Left lung (tissue), 10 donors: ENCODE data around the gene OTC. TPM values are rescaled to one million over a fixed set of nuclear protein-coding genes. Genes with fewer than 3 reads are reported as not detected.

Source experiments
- ATAC-seq: fragments of 200-7000 bp; cut with Tn5 transposase; one replicate; pipeline ENCODE4 v1.9.1; 2020; ENCODE audit warnings: moderate library complexity
- DNase-seq, 4 donors: peaks; one replicate each; pipeline ENCODE4 v3.0.0-alpha.2; 2013 to 2020
- H3K27ac ChIP-seq, 2 donors: fragments of 200-600 bp; sonication (generic) in 1 of 2; one replicate each; pipeline versions ENCODE4 v1.5.0 to v1.8.0; 2020 to 2021
- H3K27me3 ChIP-seq, 2 donors: fragments of 200-600 bp; sonication (generic) in 1 of 2; one replicate each; pipeline versions ENCODE4 v1.5.0 to v1.8.0; 2020 to 2021
- H3K36me3 ChIP-seq, 2 donors: fragments of 200-600 bp; sonication (generic) in 1 of 2; one replicate each; pipeline versions ENCODE4 v1.5.0 to v1.8.0; 2020 to 2021
- H3K4me1 ChIP-seq, 2 donors: fragments of 200-600 bp; one replicate each; pipeline ENCODE4 v1.8.0; 2021
- H3K4me3 ChIP-seq, 2 donors: fragments of 200-600 bp; sonication (generic) in 1 of 2; one replicate each; pipeline versions ENCODE4 v1.5.0 to v1.8.0; 2020 to 2021; ENCODE audit warnings: mild to moderate bottlenecking in 1 of 2
- H3K9me3 ChIP-seq, 2 donors: fragments of 200-600 bp; sonication (generic) in 1 of 2; one replicate each; pipeline versions ENCODE4 v1.5.0 to v1.8.0; 2020 to 2021
- intact Hi-C, 2 donors: fragments of 100-400 bp; cut with DNase I; formaldehyde crosslinking; loops; one replicate each; pipeline versions ENCODE4 v1.11.2 to v1.14.2; 2022
- polyA plus RNA-seq, 6 donors: library from polyadenylated mRNA; unstranded; fragments of 120-200 nt; gene quantifications; one replicate each; pipeline ENCODE4 v1.2.1, GENCODE V29; 2013; ENCODE audit not compliant: insufficient read length in 6 of 6
- total RNA-seq, 2 donors: library from RNA; stranded (reverse); fragmentation: NEBNext Ultra II Directional; extraction: Animal tissue kit (Norgen Biotek cat#: 25700); gene quantifications; one replicate each; pipeline ENCODE4 v1.2.1, GENCODE V29; 2021
- TF ChIP-seq, protein P1 (sequence below), 2 donors: fragments of 200-600 bp; sonication (generic) in 1 of 2; IDR thresholded peaks; one replicate each; pipeline versions ENCODE4 v1.5.0 to v1.8.0; 2021; ENCODE audit warnings: antibody characterized with exemption in 2 of 2
- donor health status: DM: no; HTN: yes; CAD: no.
- donor health status: DM: no; HTN: no; CAD: no.

Gene OTC
- total and polyA plus RNA-seq, 8 donors: 0.14 to 1.5 (median 0.26) TPM; not detected in 3

DNA sequence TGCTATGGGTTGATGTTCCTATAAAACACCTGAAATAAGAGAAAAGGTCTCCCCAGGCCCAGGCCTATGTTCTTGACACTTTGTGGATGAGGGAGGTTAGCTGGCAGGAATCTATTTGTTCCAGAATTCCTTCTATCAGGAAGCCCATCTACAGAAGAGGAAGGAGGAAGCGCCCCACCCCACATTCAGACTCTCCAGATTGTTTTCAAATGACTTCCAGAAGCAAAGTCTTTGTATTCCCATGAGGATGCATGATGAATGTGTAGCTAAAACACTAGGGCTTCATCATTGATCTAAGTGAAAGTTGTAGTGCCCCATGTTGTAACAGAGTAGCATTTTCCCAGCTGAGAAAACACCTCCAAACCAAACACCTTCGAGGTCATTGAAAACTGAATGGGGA, 16.4 kb downstream of the OTC start:
- Histone ChIP-seq H3K27ac (no peak overlapping the region), H3K27me3 (no peaks in the 10 kb centered on the region), H3K36me3 (no peaks in the 10 kb centered on the region), H3K4me3 (no peak overlapping the region), H3K4me1 (no peaks in the 10 kb centered on the region), H3K9me3 (no peaks in the 10 kb centered on the region)
- ATAC-seq (no peak), DNase-seq (no peak)
- TF ChIP-seq, protein P1, sequence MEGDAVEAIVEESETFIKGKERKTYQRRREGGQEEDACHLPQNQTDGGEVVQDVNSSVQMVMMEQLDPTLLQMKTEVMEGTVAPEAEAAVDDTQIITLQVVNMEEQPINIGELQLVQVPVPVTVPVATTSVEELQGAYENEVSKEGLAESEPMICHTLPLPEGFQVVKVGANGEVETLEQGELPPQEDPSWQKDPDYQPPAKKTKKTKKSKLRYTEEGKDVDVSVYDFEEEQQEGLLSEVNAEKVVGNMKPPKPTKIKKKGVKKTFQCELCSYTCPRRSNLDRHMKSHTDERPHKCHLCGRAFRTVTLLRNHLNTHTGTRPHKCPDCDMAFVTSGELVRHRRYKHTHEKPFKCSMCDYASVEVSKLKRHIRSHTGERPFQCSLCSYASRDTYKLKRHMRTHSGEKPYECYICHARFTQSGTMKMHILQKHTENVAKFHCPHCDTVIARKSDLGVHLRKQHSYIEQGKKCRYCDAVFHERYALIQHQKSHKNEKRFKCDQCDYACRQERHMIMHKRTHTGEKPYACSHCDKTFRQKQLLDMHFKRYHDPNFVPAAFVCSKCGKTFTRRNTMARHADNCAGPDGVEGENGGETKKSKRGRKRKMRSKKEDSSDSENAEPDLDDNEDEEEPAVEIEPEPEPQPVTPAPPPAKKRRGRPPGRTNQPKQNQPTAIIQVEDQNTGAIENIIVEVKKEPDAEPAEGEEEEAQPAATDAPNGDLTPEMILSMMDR (IDR thresholded peaks at IDR 0.05): no peak
- intact Hi-C loops: no loop called here

DNA sequence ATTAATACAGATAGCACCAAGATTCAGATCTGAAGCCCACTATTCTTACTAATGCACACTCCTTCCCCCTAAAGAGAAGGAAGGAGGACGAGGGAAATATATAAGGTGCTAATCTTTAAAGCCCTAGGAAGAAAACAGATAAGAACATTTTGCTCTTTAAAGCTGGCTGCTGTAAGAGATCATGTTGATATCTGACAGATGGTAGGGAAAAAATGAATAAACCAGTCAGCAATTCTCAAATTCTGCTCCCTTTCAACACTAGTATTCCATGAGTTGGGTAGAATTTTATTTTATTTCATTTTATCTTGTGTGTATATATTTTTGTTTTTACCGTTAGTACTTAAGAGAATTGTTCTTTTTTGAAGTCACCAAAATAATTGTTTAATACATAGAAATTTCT, 19.2 kb downstream of the OTC start:
- TF ChIP-seq, protein P1 (IDR thresholded peaks at IDR 0.05): no peak

DNA sequence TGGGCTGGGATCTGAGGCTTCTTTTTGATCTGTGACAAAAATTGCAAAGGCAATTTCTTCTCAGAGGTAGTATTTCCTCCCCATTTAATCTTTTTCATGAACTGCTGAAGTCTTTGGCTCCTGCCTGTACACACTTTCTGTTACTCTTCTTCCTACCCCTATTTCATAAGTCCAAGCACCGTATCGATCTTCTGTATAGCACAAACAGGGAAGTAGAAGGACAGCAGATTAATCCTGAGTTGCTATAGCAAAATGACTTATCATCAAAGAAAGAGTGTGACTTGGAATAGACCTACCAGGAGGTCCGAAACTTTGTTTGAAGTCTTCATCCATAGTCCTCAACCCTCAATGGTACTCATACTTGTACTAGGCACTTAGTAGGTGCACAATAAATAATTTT, 22.0 kb downstream of the OTC start:
- Histone ChIP-seq H3K4me1 (no peaks in the 10 kb centered on the region), H3K4me3 (no peak overlapping the region), H3K36me3 (no peaks in the 10 kb centered on the region), H3K27me3 (no peaks in the 10 kb centered on the region), H3K27ac (no peak overlapping the region), H3K9me3 (no peaks in the 10 kb centered on the region)
- ATAC-seq (no peak), DNase-seq (no peak)
- TF ChIP-seq, protein P1 (IDR thresholded peaks at IDR 0.05): no peak
- intact Hi-C loops: no loop called here

More for the DNA sequence above, 19.2 kb downstream of the OTC start:
- Histone ChIP-seq H3K4me1 (no peaks in the 10 kb centered on the region), H3K27ac (no peak overlapping the region), H3K27me3 (no peaks in the 10 kb centered on the region), H3K36me3 (no peaks in the 10 kb centered on the region), H3K4me3 (no peak overlapping the region), H3K9me3 (no peaks in the 10 kb centered on the region)
- DNase-seq (no peak), ATAC-seq (no peak)
- intact Hi-C loops: no loop called here

DNA sequence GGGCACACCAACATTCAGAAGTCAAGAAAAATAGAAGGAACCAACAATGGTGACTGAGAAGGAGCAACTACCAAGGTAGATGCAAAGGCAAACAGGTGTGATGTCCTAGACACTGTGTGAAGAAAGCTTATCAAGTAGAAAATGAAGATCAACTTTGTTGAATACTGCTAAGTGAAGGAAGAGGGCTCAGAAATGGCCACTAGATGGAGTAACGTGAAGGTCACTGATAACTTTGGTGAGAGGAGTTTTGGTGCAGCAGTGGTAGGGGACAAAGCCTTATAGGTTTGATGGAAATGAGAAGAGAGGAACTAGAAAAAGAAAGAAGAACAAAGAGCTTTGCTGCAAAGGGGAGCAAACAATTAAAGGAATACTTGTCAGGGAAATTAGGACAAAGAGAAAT, 23.5 kb downstream of the OTC start:
- DNase-seq (no peak), ATAC-seq (peak; percentile 34)
- H3K4me1 ChIP-seq: no peaks in the 10 kb centered on the region
- intact Hi-C loops: no loop called here
- H3K9me3 ChIP-seq: no peaks in the 10 kb centered on the region
- TF ChIP-seq, protein P1 (IDR thresholded peaks at IDR 0.05): peak; percentile 11 to 26
- H3K36me3 ChIP-seq: no peaks in the 10 kb centered on the region
- no peak overlapping the region for H3K27ac ChIP-seq
- H3K27me3 ChIP-seq: no peaks in the 10 kb centered on the region
- H3K4me3 ChIP-seq: no peak overlapping the region

DNA sequence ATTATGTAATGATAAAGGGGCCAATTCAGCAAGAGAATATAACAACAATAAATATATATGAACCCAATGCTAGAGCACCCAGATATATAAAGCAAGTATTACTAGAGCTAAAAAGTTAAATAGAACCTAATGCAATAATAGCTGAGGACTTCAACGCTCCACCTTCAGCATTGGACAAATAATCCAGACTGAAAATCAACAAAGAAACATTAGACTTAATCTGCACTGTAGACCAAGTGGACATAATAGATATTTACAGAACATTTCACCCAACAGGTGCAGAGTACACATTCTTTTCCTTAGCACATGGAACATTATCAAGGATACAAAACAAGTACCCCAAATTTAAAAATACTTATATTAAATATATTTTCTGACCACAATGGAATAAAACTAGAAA, 24.3 kb downstream of the OTC start:
- Histone ChIP-seq H3K27me3 (no peaks in the 10 kb centered on the region), H3K4me1 (no peaks in the 10 kb centered on the region), H3K9me3 (no peaks in the 10 kb centered on the region), H3K27ac (no peak overlapping the region), H3K36me3 (no peaks in the 10 kb centered on the region), H3K4me3 (no peak overlapping the region)
- intact Hi-C loops: no loop called here
- DNase-seq (no peak), ATAC-seq (no peak)
- TF ChIP-seq, protein P1 (IDR thresholded peaks at IDR 0.05): no peak
